ENCODE measurements around the gene SELENOI. TPM values are rescaled to one million over a fixed set of nuclear protein-coding genes. Genes with fewer than 3 reads are reported as not detected.

SELENOI gene
- total RNA-seq, 1 donor from 2014 or later: 14.8 TPM

- Histone ChIP-seq H3K9me3 (no peaks in the 10 kb centered on the region), H3K4me3 (no peak overlapping the region), H3K36me3 (no peaks in the 10 kb centered on the region), H3K4me1 (no peaks in the 10 kb centered on the region), H3K27me3 (no peaks in the 10 kb centered on the region), H3K27ac (no peak overlapping the region)
- no peak for ATAC-seq
- TF ChIP-seq CTCF (IDR thresholded peaks at IDR 0.05): no peak
- intact Hi-C loops (cut with DNase I): no loop called here
- DNase-seq: no peak
Measured at GRCh38 chr2:26312471-26312870, 33.5 kb upstream of the SELENOI start.

- TF ChIP-seq CTCF (IDR thresholded peaks at IDR 0.05): no peak
- H3K4me3 ChIP-seq: no peak overlapping the region
- no peaks in the 10 kb centered on the region for H3K4me1 ChIP-seq
- no peak overlapping the region for H3K27ac ChIP-seq
- no peak for ATAC-seq
- no peaks in the 10 kb centered on the region for H3K9me3 ChIP-seq
- no peaks in the 10 kb centered on the region for H3K36me3 ChIP-seq
- H3K27me3 ChIP-seq: no peaks in the 10 kb centered on the region
- intact Hi-C loops (cut with DNase I): no loop called here
- DNase-seq: no peak
Measured at GRCh38 chr2:26313446-26313845, 32.5 kb upstream of the SELENOI start.

GRCh38 chr2:26314243-26314642 is 31.7 kb upstream of the SELENOI start:
- TF ChIP-seq CTCF (IDR thresholded peaks at IDR 0.05): no peak
- H3K27me3 ChIP-seq: no peaks in the 10 kb centered on the region
- no peaks in the 10 kb centered on the region for H3K9me3 ChIP-seq
- H3K27ac ChIP-seq: no peak overlapping the region
- ATAC-seq: no peak
- H3K4me3 ChIP-seq: no peak overlapping the region
- H3K36me3 ChIP-seq: no peaks in the 10 kb centered on the region
- no peak for DNase-seq
- intact Hi-C loops (cut with DNase I): no loop called here
- H3K4me1 ChIP-seq: no peaks in the 10 kb centered on the region

GRCh38 chr2:26316041-26316440 is 29.9 kb upstream of the SELENOI start:
- Histone ChIP-seq H3K27ac (no peak overlapping the region), H3K9me3 (no peaks in the 10 kb centered on the region), H3K4me3 (no peak overlapping the region), H3K27me3 (no peaks in the 10 kb centered on the region), H3K36me3 (no peaks in the 10 kb centered on the region), H3K4me1 (no peaks in the 10 kb centered on the region)
- intact Hi-C loops (cut with DNase I): no loop called here
- ATAC-seq (no peak), DNase-seq (no peak)
- TF ChIP-seq CTCF (IDR thresholded peaks at IDR 0.05): no peak

GRCh38 chr2:26316845-26317244 is 29.1 kb upstream of the SELENOI start:
- Histone ChIP-seq H3K36me3 (no peaks in the 10 kb centered on the region), H3K27ac (no peak overlapping the region), H3K27me3 (no peaks in the 10 kb centered on the region), H3K4me1 (no peaks in the 10 kb centered on the region), H3K4me3 (no peak overlapping the region), H3K9me3 (no peaks in the 10 kb centered on the region)
- intact Hi-C loops (cut with DNase I): no loop called here
- no peak for TF ChIP-seq CTCF (IDR thresholded peaks at IDR 0.05)
- no peak for DNase-seq
- no peak for ATAC-seq

GRCh38 chr2:26317377-26318105 is 28.4 kb upstream of the SELENOI start:
- H3K27ac ChIP-seq: no peak overlapping the region

More at GRCh38 chr2:26317377-26318105, 28.4 kb upstream of the SELENOI start:
- Histone ChIP-seq H3K4me1 (no peaks in the 10 kb centered on the region), H3K4me3 (no peak overlapping the region), H3K9me3 (no peaks in the 10 kb centered on the region), H3K36me3 (no peaks in the 10 kb centered on the region), H3K27me3 (no peaks in the 10 kb centered on the region)
- no peak for ATAC-seq
- no peak for TF ChIP-seq CTCF (IDR thresholded peaks at IDR 0.05)
- no peak for DNase-seq
- intact Hi-C loops (cut with DNase I): no loop called here
